ENCODE results near the gene TRIM34.

DNA sequence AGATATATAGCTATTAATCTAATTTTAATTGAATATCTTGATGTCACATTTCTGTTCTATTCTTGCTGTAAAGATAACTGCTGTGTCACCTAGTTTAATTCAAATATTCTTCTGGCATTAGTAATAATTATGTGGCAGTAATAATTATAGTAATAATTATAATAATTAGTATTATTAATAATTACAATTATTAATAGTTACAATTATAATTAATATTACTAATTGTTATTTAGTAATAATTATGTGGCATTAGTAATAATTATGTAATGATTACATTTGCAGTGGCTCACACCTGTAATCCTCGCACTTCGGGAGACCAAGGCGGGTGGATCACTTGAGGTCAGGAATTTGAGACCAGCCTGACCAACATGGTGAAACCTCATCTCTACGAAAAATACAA, 61.6 kb downstream of the TRIM34 start:
- TF ChIP-seq, protein P1, sequence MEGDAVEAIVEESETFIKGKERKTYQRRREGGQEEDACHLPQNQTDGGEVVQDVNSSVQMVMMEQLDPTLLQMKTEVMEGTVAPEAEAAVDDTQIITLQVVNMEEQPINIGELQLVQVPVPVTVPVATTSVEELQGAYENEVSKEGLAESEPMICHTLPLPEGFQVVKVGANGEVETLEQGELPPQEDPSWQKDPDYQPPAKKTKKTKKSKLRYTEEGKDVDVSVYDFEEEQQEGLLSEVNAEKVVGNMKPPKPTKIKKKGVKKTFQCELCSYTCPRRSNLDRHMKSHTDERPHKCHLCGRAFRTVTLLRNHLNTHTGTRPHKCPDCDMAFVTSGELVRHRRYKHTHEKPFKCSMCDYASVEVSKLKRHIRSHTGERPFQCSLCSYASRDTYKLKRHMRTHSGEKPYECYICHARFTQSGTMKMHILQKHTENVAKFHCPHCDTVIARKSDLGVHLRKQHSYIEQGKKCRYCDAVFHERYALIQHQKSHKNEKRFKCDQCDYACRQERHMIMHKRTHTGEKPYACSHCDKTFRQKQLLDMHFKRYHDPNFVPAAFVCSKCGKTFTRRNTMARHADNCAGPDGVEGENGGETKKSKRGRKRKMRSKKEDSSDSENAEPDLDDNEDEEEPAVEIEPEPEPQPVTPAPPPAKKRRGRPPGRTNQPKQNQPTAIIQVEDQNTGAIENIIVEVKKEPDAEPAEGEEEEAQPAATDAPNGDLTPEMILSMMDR (IDR thresholded peaks at IDR 0.05) = no peak
- TF ChIP-seq POLR2A (IDR thresholded peaks at IDR 0.05) (no peak), EP300 (IDR thresholded peaks at IDR 0.05) (no peak), POLR2AphosphoS5 (IDR thresholded peaks at IDR 0.05) (no peak)
